Metanephros (tissue), 2 donors: ENCODE data around the gene YTHDC2. TPM values are rescaled to one million over a fixed set of nuclear protein-coding genes. Genes with fewer than 3 reads are reported as not detected.

Experiments
- small RNA-seq: library from RNA; depleted of rRNA; stranded (forward); fragments of <200 nt; gene quantifications from one replicate; pipeline ENCODE3, GENCODE V24; 2014; ENCODE audit warnings: low replicate concordance
- total RNA-seq: library from RNA; depleted of rRNA; stranded (reverse); fragments of >200 nt; gene quantifications from one replicate; pipeline ENCODE4 v1.2.3, GENCODE V29; 2014

YTHDC2 gene
- total RNA-seq, result 43.4 TPM

DNA sequence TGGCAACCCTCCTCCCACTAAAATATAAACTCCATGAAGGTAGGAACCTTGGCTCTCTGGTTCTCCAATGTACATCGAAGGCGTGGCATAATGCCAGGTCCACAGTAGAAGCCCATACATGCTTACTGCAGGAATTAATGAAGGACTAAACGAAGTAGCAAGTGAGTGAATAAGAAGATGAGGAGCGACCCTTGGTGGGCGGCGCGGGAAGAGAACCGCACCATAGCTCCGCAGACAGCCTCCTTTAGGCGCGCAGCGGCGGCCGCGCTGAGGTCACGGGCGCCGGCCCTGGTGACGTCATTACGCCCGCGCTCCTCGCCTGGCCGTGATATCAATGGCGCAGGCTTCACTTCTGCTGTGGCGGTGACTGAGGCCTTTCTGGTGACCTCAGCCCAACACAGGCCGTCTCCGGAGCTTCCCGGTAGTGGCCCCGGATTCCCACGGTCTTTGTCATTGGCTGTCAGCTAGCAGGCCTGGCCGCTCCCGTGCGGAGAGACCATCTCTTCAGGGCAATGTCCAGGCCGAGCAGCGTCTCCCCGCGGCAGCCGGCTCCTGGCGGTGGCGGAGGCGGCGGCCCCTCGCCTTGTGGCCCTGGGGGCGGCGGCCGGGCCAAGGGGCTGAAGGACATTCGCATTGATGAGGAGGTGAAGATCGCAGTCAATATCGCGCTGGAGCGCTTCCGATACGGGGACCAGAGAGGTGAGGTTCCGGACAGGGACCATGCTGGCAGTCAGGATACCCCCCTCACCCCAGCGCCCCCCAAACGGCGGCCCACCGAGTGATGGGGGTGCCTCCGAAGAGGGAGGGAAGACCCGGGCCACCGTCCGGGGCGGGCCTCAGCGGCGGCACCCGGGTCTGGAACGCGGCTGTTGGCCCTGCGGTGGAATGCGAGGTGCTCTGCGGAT lies at the start of gene YTHDC2:
TSS of gene YTHDC2 (plus strand) at position 311 of the 905 bp plus-strand sequence. CDS start at position 513, 202 bp downstream.

GRCh38 chr5:113487781-113488644 lies 25.5 kb upstream of the YTHDC2 start, which contains the start of gene MCC:
Gene MCC (minus strand): TSS chr5:113488453.

Small RNA genes within 50 kb of the gene (small RNA-seq; reads per million reads assigned to genes)
- not detected for gene RNU4ATAC13P

Other genes with a start within 250 kb of the YTHDC2 start
- gene TSSK1B, start 78.7 kb upstream of the YTHDC2 start, total RNA-seq, result 0.70 TPM
- gene MCC, start 25.2 kb upstream of the YTHDC2 start, total RNA-seq, result 57.7 TPM